Measurements from ENCODE around the gene CHI3L2.

Gene CHI3L2

GRCh38 chr1:111256988-111257658 is 29.6 kb downstream of the CHI3L2 start:
- DNase-seq = no peak

- DNase-seq = no peak
These were observed 40.4 kb downstream of the CHI3L2 start for GRCh38 chr1:111267801-111268508.

DNA sequence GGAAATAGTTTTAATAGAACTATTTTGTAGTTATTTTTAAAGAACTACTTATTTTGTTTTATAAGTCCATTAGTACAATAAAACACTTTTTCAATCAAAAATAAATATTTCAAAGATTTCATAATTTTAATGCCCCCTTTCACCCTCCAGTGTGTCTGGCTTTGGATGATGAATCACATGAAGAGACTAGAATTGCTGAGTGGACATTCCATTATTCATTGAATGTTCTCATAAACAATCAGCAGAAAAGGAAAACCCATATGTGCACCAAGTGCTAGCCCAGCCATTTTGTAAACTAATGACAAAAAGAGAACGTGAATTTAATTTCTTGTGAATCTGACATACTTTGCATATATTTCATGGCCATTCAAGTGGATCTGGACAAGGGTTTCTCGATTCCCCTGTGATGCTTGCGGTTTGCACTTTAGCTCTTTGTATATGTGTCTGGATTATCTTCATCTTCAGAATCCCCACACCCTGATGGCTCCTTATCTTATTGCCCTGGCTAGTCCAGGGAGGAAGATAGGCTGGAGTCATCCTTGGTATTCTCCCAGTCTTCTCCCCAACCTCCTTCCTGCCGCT is 42.4 kb downstream of the CHI3L2 start:
- no peak for DNase-seq

DNA sequence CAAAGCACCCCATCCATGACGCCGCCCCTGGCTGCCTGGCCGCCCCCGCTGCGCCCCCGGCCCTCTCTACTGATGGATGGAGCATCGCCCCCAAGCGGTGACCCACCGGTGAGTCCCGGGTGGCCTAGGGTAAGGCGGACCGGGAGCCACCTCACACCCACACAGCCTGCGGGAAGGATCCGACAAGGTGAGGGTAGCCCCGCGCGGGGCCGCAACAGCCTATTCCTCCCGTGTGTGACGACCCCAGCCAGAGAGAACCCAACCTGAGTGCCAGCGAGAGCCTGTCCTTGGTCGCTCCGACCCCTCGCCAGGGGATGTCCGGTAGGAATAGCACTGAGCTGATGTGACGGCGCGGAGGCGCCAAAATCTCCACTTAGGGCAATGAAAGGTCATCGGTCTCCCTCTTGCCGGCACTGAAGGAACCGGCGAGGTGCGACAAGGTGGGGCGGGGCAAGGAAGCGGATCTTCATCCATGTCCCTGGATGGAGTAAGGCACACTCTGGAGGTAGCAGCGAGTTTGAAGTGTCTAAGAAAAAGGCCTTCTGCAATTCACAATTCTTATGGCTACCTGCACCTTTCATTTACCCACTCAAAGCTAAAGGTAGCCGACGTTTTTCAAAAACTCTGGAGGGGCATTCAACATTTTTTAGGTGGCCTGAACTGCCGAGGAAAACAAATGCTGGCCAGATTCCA is 43.4 kb downstream of the CHI3L2 start:
- no peak for DNase-seq

GRCh38 chr1:111271464-111271801 is 43.9 kb downstream of the CHI3L2 start:
- no peak for DNase-seq

GRCh38 chr1:111272081-111272480 is 44.6 kb downstream of the CHI3L2 start:
- DNase-seq = no peak

DNA sequence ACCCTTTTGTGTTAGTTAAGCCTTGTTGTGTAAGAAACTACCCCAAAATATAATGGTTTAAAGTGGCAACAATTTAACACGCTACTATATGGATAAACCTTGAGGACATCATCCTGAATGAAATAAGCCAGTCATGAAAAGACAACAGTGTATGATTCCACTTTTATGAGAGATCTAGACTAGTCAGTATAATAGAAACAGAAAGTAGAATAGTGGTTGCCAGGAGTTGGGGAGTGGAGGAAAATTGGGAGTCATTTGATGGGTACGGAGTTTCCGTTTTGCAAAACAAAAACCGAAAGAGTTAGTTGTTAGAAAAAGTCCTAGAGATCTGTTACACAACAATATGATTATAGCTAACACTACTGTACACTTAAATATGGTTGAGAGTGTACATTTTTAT is 47.1 kb downstream of the CHI3L2 start:
- DNase-seq = no peak

- no peak for DNase-seq
These were observed 47.6 kb downstream of the CHI3L2 start for GRCh38 chr1:111275079-111275478.

- DNase-seq = no peak
These were observed 48.4 kb downstream of the CHI3L2 start for GRCh38 chr1:111275780-111276433.

DNA sequence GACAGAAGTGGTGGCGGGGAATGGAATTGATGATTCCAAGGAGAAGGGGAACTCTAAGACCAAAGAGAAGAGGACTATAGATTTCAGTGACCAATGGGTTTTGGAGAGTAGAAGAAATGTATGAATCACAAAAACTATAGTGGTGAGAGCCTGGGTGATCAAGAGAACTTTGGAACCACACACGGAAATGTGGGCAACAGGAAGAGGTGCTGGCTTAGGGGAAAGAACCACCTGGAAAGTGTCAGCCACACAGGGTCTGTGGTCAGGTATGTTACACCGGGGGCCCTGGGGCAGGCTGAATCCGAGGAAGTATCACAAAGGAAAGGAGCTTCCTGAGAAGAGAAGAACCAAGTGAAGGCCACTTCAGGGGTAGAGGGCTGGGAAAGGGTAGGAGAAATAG is 51.6 kb downstream of the CHI3L2 start:
- no peak for DNase-seq

GRCh38 chr1:111280267-111280666 is 52.8 kb downstream of the CHI3L2 start:
- no peak for DNase-seq

- no peak for DNase-seq
These were observed 53.9 kb downstream of the CHI3L2 start for GRCh38 chr1:111281411-111281810.

GRCh38 chr1:111283838-111284237 is 56.3 kb downstream of the CHI3L2 start:
- no peak for DNase-seq

DNA sequence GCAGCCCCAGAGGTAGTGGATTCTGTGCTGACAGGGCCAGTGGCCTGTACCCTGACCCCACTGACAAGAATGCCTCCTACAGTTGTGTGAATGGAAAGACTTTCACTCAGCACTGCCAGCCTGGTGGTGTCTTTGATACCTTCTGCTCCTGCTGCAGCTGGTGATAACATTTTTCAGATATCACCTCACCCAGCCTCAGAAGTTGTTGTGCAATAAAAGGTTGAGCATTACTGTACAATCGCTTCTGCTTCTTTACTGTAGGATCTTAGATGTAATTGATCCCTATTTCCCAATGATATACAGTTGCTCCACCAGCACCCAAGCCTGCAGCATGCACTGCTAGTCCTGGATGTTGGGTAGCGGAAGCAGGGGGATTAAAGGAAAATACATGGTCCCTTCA is 58.4 kb downstream of the CHI3L2 start:
- no peak for DNase-seq

- DNase-seq = no peak
These were observed 59.4 kb downstream of the CHI3L2 start for GRCh38 chr1:111286912-111287311.

DNA sequence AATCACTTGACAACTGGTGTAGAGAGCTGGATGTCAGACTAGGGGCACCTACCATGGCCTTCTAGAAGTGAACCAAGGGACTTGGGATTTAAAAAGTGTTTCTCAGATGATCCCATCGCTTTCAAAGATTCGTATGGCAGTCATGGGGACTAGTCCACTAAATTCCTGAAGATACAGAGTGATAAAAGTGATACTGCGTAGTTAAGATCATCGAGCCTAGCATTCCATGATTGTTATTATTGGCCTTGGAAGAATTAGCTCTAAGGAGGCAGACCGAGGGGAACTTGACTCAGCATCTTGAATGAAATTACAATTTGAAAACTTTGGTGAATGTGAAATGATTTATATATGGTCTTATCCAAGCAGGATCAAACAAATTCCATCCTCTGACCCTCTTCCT is 61.9 kb downstream of the CHI3L2 start:
- DNase-seq = no peak

DNA sequence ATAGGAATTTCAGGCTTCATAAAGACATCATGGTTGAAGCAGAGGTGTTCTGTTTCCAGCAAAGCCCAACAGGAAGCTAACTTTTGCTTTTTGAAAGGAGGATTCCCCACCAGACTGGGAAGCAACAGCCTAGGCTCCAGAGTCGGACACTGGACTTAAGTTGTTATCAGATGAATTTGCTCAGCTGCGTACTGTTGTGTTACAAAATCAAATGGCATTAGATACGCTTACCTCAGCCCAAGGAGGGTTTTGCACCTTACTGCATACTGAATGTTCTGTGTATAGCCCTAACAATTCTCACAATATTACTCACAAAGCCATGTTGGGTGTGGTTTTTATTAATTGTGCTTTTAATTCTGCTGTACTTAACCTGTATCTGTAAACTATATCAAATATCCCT is 62.6 kb downstream of the CHI3L2 start:
- no peak for DNase-seq

- peak; percentile 84 for DNase-seq
These were observed 63.1 kb downstream of the CHI3L2 start, which contains the start of gene CHIA for GRCh38 chr1:111290630-111291029. Gene CHIA (plus strand): TSS chr1:111290851. CDS start chr1:111310468, 19,617 bp downstream.
